ENCODE data around the gene VSTM2B. TPM values are rescaled to one million over a fixed set of nuclear protein-coding genes. Genes with fewer than 3 reads are reported as not detected.

The VSTM2B gene
- total and polyA plus RNA-seq, 2 of the 4 experiments (the other 2 are of a cell fraction) = not detected

DNA sequence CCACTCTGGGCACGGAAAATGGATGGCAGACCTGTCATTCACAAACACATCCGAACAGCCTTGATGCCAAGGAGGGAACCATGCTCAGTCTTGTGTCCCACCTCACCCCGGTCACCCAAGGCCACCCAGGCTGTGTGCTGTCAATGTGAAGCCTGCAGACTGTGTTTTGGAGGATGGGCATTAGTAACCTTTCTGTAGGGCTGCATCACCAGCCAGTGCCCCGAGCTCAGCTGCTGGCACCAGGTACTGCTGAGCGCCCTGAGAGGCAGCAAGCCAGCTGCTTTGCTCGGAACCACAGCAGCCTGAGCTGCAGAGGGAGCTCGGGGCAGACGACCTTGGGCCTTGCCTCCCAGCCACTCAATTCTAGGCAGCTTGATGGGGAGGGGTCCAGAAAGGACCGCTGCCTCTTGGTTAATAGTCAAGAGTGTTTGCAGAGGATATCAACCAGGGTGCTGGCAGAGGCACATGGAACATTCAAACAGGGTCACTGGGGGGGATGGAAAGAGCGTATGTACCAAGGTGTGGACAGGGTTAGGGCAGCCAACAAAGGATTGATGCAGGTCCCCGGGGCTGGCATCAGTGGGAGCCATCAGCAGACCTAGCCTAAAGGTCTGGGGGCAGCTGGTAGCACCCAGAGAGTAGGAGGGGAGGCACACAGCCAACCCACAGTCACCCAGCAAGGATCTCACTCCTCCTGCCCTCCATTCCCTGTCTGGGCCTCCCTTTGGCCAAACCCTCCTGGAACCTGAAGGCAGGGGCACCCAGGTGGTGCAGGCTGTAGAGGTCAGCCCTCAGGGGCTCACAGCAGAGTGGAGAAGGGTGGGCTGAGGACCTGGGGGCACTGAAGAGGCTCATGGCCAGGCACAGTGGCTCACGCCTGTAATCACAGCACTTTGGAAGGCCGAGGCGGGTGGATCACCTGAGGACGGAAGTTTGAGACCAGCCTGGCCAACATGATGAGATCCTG, 8.1 kb downstream of the VSTM2B start:
- in situ Hi-C loops (cut with MboI; ENCODE audit: low sequenced_read_pairs) = no loop called here
- no peak overlapping the region for H3K23ac ChIP-seq (ENCODE audit: low read depth, low read length)
- no peak overlapping the region for H4K5ac ChIP-seq (ENCODE audit: low read depth, low read length)
- peaks cover 3% of the 10 kb centered on the region; the same call in 1 of the 2 replicates for H3K9me3 ChIP-seq (ENCODE audit: control insufficient read depth, insufficient read depth, low read length)
- no peak overlapping the region for H2AFZ ChIP-seq (replicated peaks; ENCODE audit: low read length, poor library complexity)
- no peak overlapping the region for H2BK120ac ChIP-seq (ENCODE audit: low read depth, low read length)
- DNase-seq (no peak), ATAC-seq (ENCODE audit: low read depth) (no peak)
- CTCF ChIA-PET = no interaction called here
- H3K4me1 ChIP-seq (ENCODE audit: control insufficient read depth, insufficient read depth, low read length) = no peaks in the 10 kb centered on the region
- no peak overlapping the region for H2AK9ac ChIP-seq (replicated peaks; ENCODE audit: low read depth, low read length, poor library complexity)
- H3K4ac ChIP-seq (ENCODE audit: low read depth, low read length) = no peak overlapping the region
- no peak overlapping the region for H3K14ac ChIP-seq (replicated peaks; ENCODE audit: low read depth, low read length)
- no peak overlapping the region for H3K56ac ChIP-seq (ENCODE audit: extremely low read depth, insufficient read depth, low read length)
- H3K79me1 ChIP-seq (ENCODE audit: low read depth in 1 of 2, low read length in 2 of 2) = no peaks in the 10 kb centered on the region
- no peak overlapping the region for H3K4me2 ChIP-seq (ENCODE audit: low read depth, low read length)
- WGBS, 2 experiments (ENCODE audit: extremely low coverage in 2 of 2, insufficient read length in 1 of 2) = no CpG with 5 or more reads among the region's 15 CpGs
- no peak overlapping the region for H2BK20ac ChIP-seq (ENCODE audit: low read depth, low read length)
- H3K18ac ChIP-seq (ENCODE audit: low read depth, low read length) = no peak overlapping the region
- H3K27ac ChIP-seq (ENCODE audit: insufficient read depth, low read length) = no peak overlapping the region
- no peak overlapping the region for H3K4me3 ChIP-seq (ENCODE audit: insufficient read depth, low read depth, low read length)
- intact Hi-C loops (cut with micrococcal nuclease) = no loop called here
- no peaks in the 10 kb centered on the region for H3K36me3 ChIP-seq (ENCODE audit: control insufficient read depth, insufficient read depth, low read length)
- no peak overlapping the region for H2BK15ac ChIP-seq (ENCODE audit: low read depth, low read length)
- BruUV-seq (replicated peaks) = no TSS peak
- POLR2A ChIA-PET (ENCODE audit: unreplicated experiment) = no interaction called here
- no peak overlapping the region for H3K9ac ChIP-seq (ENCODE audit: low read depth, low read length)
- peaks cover 30% of the 10 kb centered on the region for H3K27me3 ChIP-seq (ENCODE audit: control insufficient read depth, insufficient read depth, low read length)
- dilution Hi-C loops (cut with HindIII; ENCODE audit: low sequenced_read_pairs, unreplicated experiment) = no loop called here
- no peak overlapping the region for H2AK5ac ChIP-seq (ENCODE audit: low read depth, low read length)
- TF ChIP-seq RAD21 (IDR thresholded peaks at IDR 0.05; ENCODE audit: low read length) = no peak
- TF ChIP-seq, protein P1, sequence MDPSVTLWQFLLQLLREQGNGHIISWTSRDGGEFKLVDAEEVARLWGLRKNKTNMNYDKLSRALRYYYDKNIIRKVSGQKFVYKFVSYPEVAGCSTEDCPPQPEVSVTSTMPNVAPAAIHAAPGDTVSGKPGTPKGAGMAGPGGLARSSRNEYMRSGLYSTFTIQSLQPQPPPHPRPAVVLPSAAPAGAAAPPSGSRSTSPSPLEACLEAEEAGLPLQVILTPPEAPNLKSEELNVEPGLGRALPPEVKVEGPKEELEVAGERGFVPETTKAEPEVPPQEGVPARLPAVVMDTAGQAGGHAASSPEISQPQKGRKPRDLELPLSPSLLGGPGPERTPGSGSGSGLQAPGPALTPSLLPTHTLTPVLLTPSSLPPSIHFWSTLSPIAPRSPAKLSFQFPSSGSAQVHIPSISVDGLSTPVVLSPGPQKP (IDR thresholded peaks at IDR 0.05; ENCODE audit: borderline replicate concordance, low read depth, low read length) = no peak
- no peak for TF ChIP-seq CHD1 (IDR thresholded peaks at IDR 0.05; ENCODE audit: low read depth, low read length)
- TF ChIP-seq POLR2A (IDR thresholded peaks at IDR 0.05; ENCODE audit: low read depth, low read length) = no peak
- TF ChIP-seq CEBPB (IDR thresholded peaks at IDR 0.05; ENCODE audit: low read depth, low read length) = no peak
- TF ChIP-seq MAZ (IDR thresholded peaks at IDR 0.05; ENCODE audit: borderline replicate concordance, low read depth, low read length) = no peak
- no peak for TF ChIP-seq RFX5 (IDR thresholded peaks at IDR 0.05; ENCODE audit: low read depth, low read length)
- H4K91ac ChIP-seq (ENCODE audit: insufficient read depth, low read depth, low read length) = no peak overlapping the region
- no peaks in the 10 kb centered on the region for H4K20me1 ChIP-seq (ENCODE audit: insufficient read depth, low read length)
- no peak overlapping the region for H2BK5ac ChIP-seq (ENCODE audit: low read depth, low read length, poor library complexity, severe bottlenecking)
- no peak overlapping the region for H4K8ac ChIP-seq (ENCODE audit: low read depth in 2 of 2, low read length in 2 of 2)
- no peaks in the 10 kb centered on the region for H3K9me1 ChIP-seq (ENCODE audit: insufficient read depth, low read length)

All from IMR-90 (cell line).